Cardiac fibroblast (primary cell): ENCODE measurements around the gene SLC12A7.

Source experiments
- DNase-seq, 2 donors: peaks; one replicate each; pipeline versions ENCODE4 v3.0.0 to v3.0.0-alpha.2; 2010; ENCODE audit warnings: low read depth in 2 of 2
- H3K4me3 ChIP-seq, 2 donors: replicated peaks in 1 of 2; 1 replicate in 1 of 2; 2 replicates in 1 of 2; pipeline ENCODE4 v1.5.1; 2011; ENCODE audit warnings: low read depth in 2 of 2, low read length in 2 of 2, mild to moderate bottlenecking in 2 of 2, moderate library complexity in 1 of 2
- CTCF ChIP-seq: IDR thresholded peaks from one replicate; pipeline ENCODE4 v1.5.1; 2011; ENCODE audit warnings: low read depth, mild to moderate bottlenecking, low read length, inconsistent platforms

Gene SLC12A7

GRCh38 chr5:1135696-1136525 is 24.0 kb upstream of the SLC12A7 start:
- no peak for DNase-seq
- TF ChIP-seq CTCF: no peak
- no peak overlapping the region for H3K4me3 ChIP-seq

- TF ChIP-seq CTCF: no peak
- DNase-seq: no peak
- no peak overlapping the region for H3K4me3 ChIP-seq
Observed at GRCh38 chr5:1134478-1134877, 22.6 kb upstream of the SLC12A7 start.

GRCh38 chr5:1133510-1134201 is 21.8 kb upstream of the SLC12A7 start:
- H3K4me3 ChIP-seq: no peak overlapping the region
- no peak for DNase-seq
- TF ChIP-seq CTCF: no peak

- no peak for TF ChIP-seq CTCF
- no peak overlapping the region for H3K4me3 ChIP-seq
- no peak for DNase-seq
Observed at GRCh38 chr5:1133108-1133507, 21.2 kb upstream of the SLC12A7 start.

GRCh38 chr5:1132570-1132969 is 20.7 kb upstream of the SLC12A7 start:
- no peak for DNase-seq
- no peak overlapping the region for H3K4me3 ChIP-seq
- TF ChIP-seq CTCF: no peak

- no peak overlapping the region for H3K4me3 ChIP-seq
- TF ChIP-seq CTCF: no peak
- no peak for DNase-seq
Observed at GRCh38 chr5:1131726-1132125, 19.9 kb upstream of the SLC12A7 start.
